GM13976 (cell line): ENCODE measurements around the gene C6orf163.
"Not testable (repeated sequence)": the region's sequence is repeated elsewhere in the genome, so short reads cannot be mapped to it uniquely, and the experiment has no call there.

Experiments used
- DNase-seq: peaks from one replicate; pipeline ENCODE4 v3.0.0; 2012; ENCODE audit warnings: low spot score
- CTCF ChIP-seq: IDR thresholded peaks from 2 replicates; pipeline ENCODE4 v1.5.1; 2012; ENCODE audit warnings: borderline replicate concordance, mild to moderate bottlenecking; ENCODE audit not compliant: insufficient read depth; ENCODE audit errors: extremely low read depth, missing control alignments, control extremely low read depth
- in situ Hi-C: fragments of 300-500 bp; cut with MboI; formaldehyde crosslinking; loops from one replicate; pipeline ENCODE4 v1.12.0; 2022; ENCODE audit warnings: low sequenced_read_pairs, mixed read lengths, inconsistent platforms; ENCODE audit not compliant: unreplicated experiment

C6orf163 gene

GRCh38 chr6:87344731-87345130 is at the start of gene C6orf163:
Gene C6orf163 (plus strand): TSS chr6:87344813. CDS start chr6:87345100, 287 bp downstream.
- TF ChIP-seq CTCF = no peak
- no peak for DNase-seq
- in situ Hi-C loops = no loop called here

GRCh38 chr6:87297119-87297518 is 47.5 kb upstream of the C6orf163 start:
- no peak for DNase-seq
- no peak for TF ChIP-seq CTCF
- in situ Hi-C loops = no loop called here

- in situ Hi-C loops, DNase-seq: not testable (repeated sequence)
Measured at GRCh38 chr6:87301277-87301676, 43.3 kb upstream of the C6orf163 start.

GRCh38 chr6:87308970-87309369 is 35.6 kb upstream of the C6orf163 start:
- in situ Hi-C loops = no loop called here
- DNase-seq = no peak
- TF ChIP-seq CTCF = no peak

- DNase-seq = no peak
- TF ChIP-seq CTCF = no peak
- in situ Hi-C loops = no loop called here
Measured at GRCh38 chr6:87312860-87313259, 31.8 kb upstream of the C6orf163 start.

- in situ Hi-C loops = no loop called here
- TF ChIP-seq CTCF = no peak
- no peak for DNase-seq
Measured at GRCh38 chr6:87315071-87315470, 29.5 kb upstream of the C6orf163 start.

GRCh38 chr6:87319271-87319987 is 25.2 kb upstream of the C6orf163 start:
- DNase-seq = no peak
- TF ChIP-seq CTCF = no peak
- in situ Hi-C loops = no loop called here
